ENCODE results near the gene TFAP2B.

Gene TFAP2B

GRCh38 chr6:50849796-50850180, 31.1 kb downstream of the TFAP2B start:
- DNase-seq, result no peak

GRCh38 chr6:50850223-50851048, 31.8 kb downstream of the TFAP2B start:
- no peak for DNase-seq

DNA sequence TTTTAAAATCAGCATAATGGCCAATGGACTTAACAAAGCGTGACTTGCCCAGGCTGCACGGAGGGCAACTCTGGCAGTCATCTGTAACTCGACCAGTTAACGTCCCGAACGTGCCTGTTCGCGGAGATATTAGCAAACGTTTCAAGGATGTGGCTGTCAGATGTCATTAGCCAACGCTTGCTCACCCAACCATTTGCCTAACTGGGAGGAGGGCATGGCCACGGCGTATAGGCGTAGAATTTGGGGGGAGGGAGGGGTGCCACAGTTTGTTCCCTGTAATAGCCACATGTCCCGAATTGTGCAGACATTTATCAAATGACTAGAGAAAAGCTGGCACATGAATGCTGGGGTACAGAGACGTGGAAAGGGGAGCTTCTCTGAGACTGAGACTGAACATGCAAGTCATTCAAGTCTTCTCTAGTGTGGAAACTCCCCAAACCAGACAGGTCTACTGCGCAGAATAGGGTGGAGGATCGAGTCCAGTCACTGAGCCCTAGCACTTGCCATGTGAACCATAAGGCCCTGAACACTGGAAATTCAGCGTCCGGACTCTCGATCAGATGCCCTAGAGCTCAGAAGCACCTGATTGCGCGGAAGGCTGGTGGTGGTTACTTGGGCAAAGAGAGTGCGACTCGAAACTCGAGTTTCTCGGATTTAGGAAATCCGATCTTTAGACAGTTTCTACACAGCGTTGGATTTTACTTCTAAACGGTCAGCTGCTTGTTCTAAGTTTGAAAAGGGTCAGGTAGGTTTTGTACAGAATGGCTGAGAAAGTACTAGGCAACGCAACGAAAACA, 32.6 kb downstream of the TFAP2B start:
- no peak for DNase-seq

- no peak for DNase-seq
These were observed 35.3 kb downstream of the TFAP2B start for GRCh38 chr6:50853939-50854338.

DNA sequence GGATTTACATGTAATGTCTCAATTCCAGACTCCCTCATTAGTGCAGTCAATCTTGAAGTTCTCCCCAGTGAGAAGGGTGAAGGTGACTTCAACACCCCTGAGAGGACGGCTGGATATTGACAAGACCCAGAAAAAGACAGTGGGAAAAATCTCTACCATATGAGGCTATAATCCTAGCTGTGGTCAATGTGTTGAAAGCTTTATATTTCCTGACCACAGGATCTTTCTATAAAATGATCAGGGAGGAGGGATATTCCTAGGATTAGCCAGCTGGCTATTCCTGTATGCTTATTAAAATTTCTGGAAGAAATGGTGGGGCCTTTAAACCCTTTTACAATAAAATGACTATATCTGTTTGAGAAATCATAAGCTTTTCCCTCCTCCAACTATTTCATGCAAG, 43.0 kb downstream of the TFAP2B start:
- no peak for DNase-seq

- DNase-seq, result no peak
These were observed 43.5 kb downstream of the TFAP2B start for GRCh38 chr6:50862176-50862575.

- no peak for DNase-seq
These were observed 45.9 kb downstream of the TFAP2B start for GRCh38 chr6:50864601-50865000.

- no peak for DNase-seq
These were observed 49.8 kb downstream of the TFAP2B start for GRCh38 chr6:50868466-50868865.

DNA sequence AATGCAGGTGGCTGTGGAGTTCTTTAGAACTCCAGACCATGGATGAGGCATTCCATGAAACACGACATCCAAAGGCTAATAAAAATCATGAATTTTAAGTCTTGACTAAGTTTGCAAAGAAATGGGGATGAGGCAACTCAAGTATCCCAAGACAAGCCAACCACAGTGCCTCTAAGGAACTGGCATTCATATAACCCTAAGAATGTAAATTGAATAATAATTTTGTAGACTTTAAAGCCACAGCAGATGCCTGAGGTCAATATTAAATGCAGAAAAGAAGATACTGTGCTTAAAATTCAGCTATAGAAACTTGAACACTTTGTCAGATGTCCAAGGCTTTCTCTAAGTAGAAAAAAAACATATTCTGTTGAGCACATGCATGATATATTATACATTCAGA, 54.5 kb downstream of the TFAP2B start:
- no peak for DNase-seq

DNA sequence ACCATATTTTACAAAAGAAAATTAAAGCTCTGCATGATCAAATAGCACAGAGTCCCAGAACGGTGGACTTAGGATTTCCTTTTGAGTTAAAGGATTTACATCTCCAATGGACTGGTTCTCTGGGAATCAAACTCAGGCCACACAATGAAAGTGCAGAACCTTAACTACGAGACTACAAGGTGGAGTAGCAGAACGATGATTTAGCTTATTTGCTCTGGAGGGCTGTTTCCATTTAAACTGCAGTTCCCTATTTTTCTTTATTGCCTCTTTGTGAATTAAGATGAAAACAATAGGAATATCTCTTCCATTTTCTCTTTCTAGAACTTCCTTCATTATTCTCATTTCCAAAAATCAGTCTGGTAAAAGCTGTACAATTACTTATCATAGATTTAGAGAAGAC, 65.7 kb downstream of the TFAP2B start:
- no peak for DNase-seq

DNA sequence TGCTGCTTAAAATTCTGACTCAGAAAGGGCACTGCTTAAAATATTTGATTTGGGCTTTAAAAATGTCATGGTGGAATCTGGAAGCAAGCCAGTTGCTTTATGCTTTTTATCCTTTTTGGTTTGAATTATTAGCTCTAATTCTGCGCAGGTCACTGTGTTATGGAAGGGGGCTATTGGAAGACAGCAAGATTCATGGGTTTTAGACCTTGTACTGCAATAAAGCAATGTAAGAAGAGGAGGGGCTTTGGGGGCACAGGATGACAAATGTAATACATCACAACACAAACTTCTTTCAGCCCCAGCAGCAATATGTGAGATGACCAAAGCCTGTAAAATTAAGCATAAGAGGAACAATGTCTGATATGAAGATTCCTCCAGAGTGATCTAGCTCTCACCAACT, 68.4 kb downstream of the TFAP2B start:
- no peak for DNase-seq

- no peak for DNase-seq
These were observed 70.8 kb downstream of the TFAP2B start for GRCh38 chr6:50889497-50889896.

DNA sequence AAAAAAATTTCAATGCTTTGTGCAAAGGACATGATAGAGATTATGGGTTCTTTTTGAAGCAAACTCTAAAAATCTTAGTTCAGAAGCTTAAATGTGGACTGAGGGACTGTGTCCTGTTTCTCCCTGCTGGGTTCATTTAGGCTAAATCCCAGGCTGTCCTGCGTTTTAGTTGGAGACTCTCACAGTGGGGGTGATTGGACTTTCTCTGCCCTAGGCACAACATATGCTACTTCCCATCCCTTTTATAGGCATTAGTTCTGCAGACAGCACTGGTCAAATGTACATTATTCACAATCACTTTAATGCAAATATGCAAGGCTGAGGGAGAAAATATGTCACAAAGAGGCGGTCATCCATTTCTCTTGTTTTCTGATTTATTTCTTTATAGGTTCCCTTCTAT, 71.3 kb downstream of the TFAP2B start:
- DNase-seq, result no peak

- no peak for DNase-seq
These were observed 71.9 kb downstream of the TFAP2B start for GRCh38 chr6:50890579-50890978.

DNA sequence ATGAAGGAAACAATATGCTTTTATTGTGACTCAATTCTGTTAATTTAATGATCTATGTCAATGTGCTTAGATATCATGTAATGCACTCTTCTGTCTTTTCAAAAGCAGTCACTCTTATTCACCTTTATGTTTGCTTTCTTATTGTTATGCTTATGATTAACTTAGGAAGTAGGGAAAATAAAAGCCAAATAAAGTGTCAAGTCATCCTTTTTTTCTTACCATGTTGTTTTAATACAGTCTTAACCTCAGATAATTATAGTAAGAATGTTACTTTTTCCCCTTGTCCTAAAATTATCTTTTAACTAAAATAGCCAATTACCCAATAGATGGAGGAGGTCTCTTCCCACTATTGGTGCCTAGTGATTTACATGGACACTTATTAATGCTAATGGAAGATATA, 72.6 kb downstream of the TFAP2B start:
- no peak for DNase-seq
